HepG2 (cell line): ENCODE data around the gene AUTS2. TPM values are rescaled to one million over a fixed set of nuclear protein-coding genes. Genes with fewer than 3 reads are reported as not detected.

Source experiments
- ATAC-seq: fragments of 200-7000 bp; cut with Tn5 transposase; 3 replicates; pipeline ENCODE4 v1.9.1; 2020; ENCODE audit warnings: mild to moderate bottlenecking, moderate library complexity
- BruUV-seq: library from RNA; stranded (reverse); fragments of 400-500 nt; replicated peaks from 2 replicates; lab custom pipeline; 2021; lab: Mats Ljungman, UMichigan
- CTCF ChIA-PET: fragments of 300-600 bp; formaldehyde crosslinking; extraction: SDS; loops from one replicate; lab custom pipeline; 2021; ENCODE audit warnings: low total read pairs, inconsistent platforms, low intra/inter-chr PET ratio; lab: Yijun Ruan, JAX
- POLR2A ChIA-PET: fragments of 350-600 bp; sonication (Branson Sonifier 250); formaldehyde crosslinking; loops from one replicate; lab custom pipeline; 2020; ENCODE audit warnings: antibody characterized with exemption, inconsistent platforms; lab: Yijun Ruan, JAX
- DNase-seq: peaks from one replicate; pipeline ENCODE4 v3.0.0-alpha.2; 2015; ENCODE audit warnings: low spot score
- FAIRE-seq: peaks from 3 replicates; lab custom pipeline; 2011; peaks lifted over from hg19 to GRCh38; lab: Jason Lieb, UNC
- H2AFZ ChIP-seq: one replicate; pipeline ENCODE4 v1.6.1; 2011; ENCODE audit warnings: low read length, inconsistent platforms
- H3K27ac ChIP-seq: fragments of 300-600 bp; 3 replicates; pipeline ENCODE4 v1.8.0; 2011; ENCODE audit warnings: mixed run types, mild to moderate bottlenecking, mixed read lengths, low read length, inconsistent platforms; ENCODE audit not compliant: insufficient read depth; ENCODE audit errors: extremely low read length
- H3K27me3 ChIP-seq, 2 experiments: fragments of 200-600 bp in 1 of 2; 2 replicates in 1 of 2; 3 replicates in 1 of 2; pipeline versions ENCODE4 v1.6.0 to v1.8.0; 2011; ENCODE audit warnings: low read length in 2 of 2, mild to moderate bottlenecking in 2 of 2, moderate library complexity in 2 of 2, inconsistent platforms in 1 of 2; ENCODE audit not compliant: insufficient read depth in 2 of 2, control insufficient read depth in 1 of 2
- H3K36me3 ChIP-seq, 2 experiments: fragments of 200-600 bp in 1 of 2; replicated peaks in 1 of 2; 2 replicates in 1 of 2; 3 replicates in 1 of 2; pipeline versions ENCODE4 v1.5.1 to v1.8.0; 2011; ENCODE audit warnings: low read length in 2 of 2, inconsistent platforms in 1 of 2; ENCODE audit not compliant: insufficient read depth in 2 of 2, control insufficient read depth in 1 of 2
- H3K4me1 ChIP-seq: 2 replicates; pipeline ENCODE4 v1.5.1; 2012; ENCODE audit warnings: low read length, inconsistent platforms; ENCODE audit not compliant: insufficient read depth
- H3K4me2 ChIP-seq: 2 replicates; pipeline ENCODE4 v1.6.0; 2011; ENCODE audit warnings: low read depth, low read length, inconsistent platforms
- H3K4me3 ChIP-seq, 3 experiments: fragments of 200-600 bp in 1 of 3; sonication (generic), shearing (Covaris generic) in 1 of 3; replicated peaks in 1 of 3; 2 replicates each; pipeline ENCODE4 v1.5.1; 2011 to 2016; ENCODE audit warnings: low read length in 3 of 3, inconsistent platforms in 2 of 3, low read depth in 2 of 3, mild to moderate bottlenecking in 2 of 3, control low read depth in 1 of 3, mixed read lengths in 1 of 3; ENCODE audit not compliant: insufficient read depth in 1 of 3
- H3K79me2 ChIP-seq: one replicate; pipeline ENCODE4 v1.6.1; 2011; ENCODE audit warnings: low read length, inconsistent platforms; ENCODE audit not compliant: insufficient read depth
- H3K9ac ChIP-seq: 2 replicates; pipeline ENCODE4 v1.6.0; 2011; ENCODE audit warnings: mild to moderate bottlenecking, low read depth, low read length, inconsistent platforms; ENCODE audit not compliant: insufficient read depth
- H3K9me3 ChIP-seq: 2 replicates; pipeline ENCODE4 v1.5.1; 2012; ENCODE audit warnings: mild to moderate bottlenecking, low read length
- H4K20me1 ChIP-seq: 2 replicates; pipeline ENCODE4 v1.6.0; 2011; ENCODE audit warnings: inconsistent platforms, mild to moderate bottlenecking, low read length, moderate library complexity; ENCODE audit not compliant: insufficient read depth
- CEBPZ ChIP-seq: IDR thresholded peaks from 2 replicates; pipeline ENCODE4 v1.6.1; 2012; ENCODE audit warnings: low read length, improper control_type of control experiment
- GZF1 ChIP-seq: sonication (generic); formaldehyde crosslinking; IDR thresholded peaks from 2 replicates; pipeline ENCODE4 v1.5.1; 2020; ENCODE audit warnings: mild to moderate bottlenecking, missing genetic modification reagents
- MLX ChIP-seq: IDR thresholded peaks from 2 replicates; pipeline ENCODE4 v1.6.1; 2016
- MXD1 ChIP-seq: sonication (generic); formaldehyde crosslinking; IDR thresholded peaks from 2 replicates; pipeline ENCODE4 v1.4.0; 2020; ENCODE audit warnings: mild to moderate bottlenecking, missing genetic modification reagents
- PCBP2 ChIP-seq: fragments of 200-400 bp; formaldehyde crosslinking; optimal IDR thresholded peaks from 2 replicates; pipeline ENCODE3; 2018; ENCODE audit warnings: low read length, low read depth; ENCODE audit not compliant: poor library complexity, severe bottlenecking
- TAF15 ChIP-seq: fragments of 200-400 bp; formaldehyde crosslinking; IDR thresholded peaks from one replicate; pipeline ENCODE4 v1.6.1; 2018; ENCODE audit warnings: mild to moderate bottlenecking, low read depth, low read length; ENCODE audit not compliant: poor library complexity, severe bottlenecking
- TCF7 ChIP-seq: sonication (generic); IDR thresholded peaks from 2 replicates; pipeline ENCODE4 v1.6.1; 2016; ENCODE audit warnings: antibody characterized with exemption, low read depth
- ZBTB10 ChIP-seq: sonication (generic); formaldehyde crosslinking; IDR thresholded peaks from 2 replicates; pipeline ENCODE4 v1.4.0; 2020; ENCODE audit warnings: missing genetic modification reagents, borderline replicate concordance
- ZNF33B ChIP-seq: sonication (generic); formaldehyde crosslinking; IDR thresholded peaks from 2 replicates; pipeline ENCODE4 v1.5.1; 2020; ENCODE audit warnings: mild to moderate bottlenecking, missing genetic modification reagents
- ZNF7 ChIP-seq: IDR thresholded peaks from 2 replicates; pipeline ENCODE4 v1.6.1; 2016; ENCODE audit warnings: missing biosample characterization, missing genetic modification reagents
- ZNF788 ChIP-seq: sonication (generic); formaldehyde crosslinking; IDR thresholded peaks from 2 replicates; pipeline ENCODE4 v1.5.0; 2020; ENCODE audit warnings: mild to moderate bottlenecking, missing genetic modification reagents, borderline replicate concordance
- WGBS: methylation state at CpG from one replicate; pipeline ENCODE4 v1.1.6; 2017; ENCODE audit warnings: low lambda C conversion rate; 5-methylcytosine and 5-hydroxymethylcytosine counted together
- in situ Hi-C: cut with HindIII; loops from 2 replicates; pipeline ENCODE4 v1.10.0; 2017; ENCODE audit warnings: low pct_unique_long_range_greater_than_20kb; ENCODE audit not compliant: extremely low pct_ligation_motif_present
- intact Hi-C: fragments of 100-400 bp; cut with micrococcal nuclease; formaldehyde crosslinking; loops from one replicate; pipeline ENCODE4 v1.10.0; 2022; ENCODE audit not compliant: unreplicated experiment
- polyA plus RNA-seq, 8 experiments: library from polyadenylated mRNA; depleted of rRNA in 3 of 8; stranded (reverse) in 7 of 8; unstranded in 1 of 8; fragments of >200 nt; fragmentation: Illumina TruSeq in 4 of 8; extraction: Trizol in 4 of 8; gene quantifications; 2 replicates each; pipeline versions ENCODE4 v1.2.1 to v1.2.3, GENCODE V29; 2011 to 2016; ENCODE audit warnings: low read depth in 4 of 8, missing spikeins in 1 of 8, mixed read lengths in 1 of 8; ENCODE audit not compliant: insufficient read depth in 1 of 8
- total RNA-seq, 5 experiments: library from RNA; depleted of rRNA; stranded (reverse); fragments of >200 nt; fragmentation: Illumina TruSeq; extraction: Trizol; gene quantifications; 2 replicates each; pipeline ENCODE4 v1.2.3, GENCODE V29; 2016; ENCODE audit warnings: low read depth in 1 of 5

The AUTS2 gene
- total and polyA plus RNA-seq, 2 of the 13 experiments (the other 11 are each of a cell fraction or from before 2014, with no cell fraction given), result 0.38 TPM; not detected in 1

- TF ChIP-seq MLX (CRISPR knock-in tag) (no peak), ZNF33B (CRISPR knock-in tag) (no peak), ZBTB10 (CRISPR knock-in tag) (no peak), TAF15 (no peak), CEBPZ (no peak)
- TF ChIP-seq, all 625 proteins: peak for 0
Observed at GRCh38 chr7:69593511-69593910, 4.8 kb upstream of the AUTS2 start (continued).

GRCh38 chr7:69595415-69595814 is 2.9 kb upstream of the AUTS2 start:
- TF ChIP-seq GZF1 (CRISPR knock-in tag) (no peak), ZNF788 (no peak), ZNF7 (CRISPR knock-in tag) (no peak), TCF7 (no peak), PCBP2 (no peak), MXD1 (CRISPR knock-in tag) (no peak)
- TF ChIP-seq, all 625 proteins: peak for 0
- 94% methylated on average over 1 of the region's 1 CpG for WGBS
- Histone ChIP-seq H3K79me2 (no peaks in the 10 kb centered on the region), H3K9ac (no peak overlapping the region), H3K4me3 (no peak overlapping the region), H3K27me3 (peaks cover 0 to 20% of the 10 kb centered on the region in 2 experiments; a peak in 4 of 5 replicates), H3K4me2 (no peak overlapping the region), H3K9me3 (no peaks in the 10 kb centered on the region), H4K20me1 (no peaks in the 10 kb centered on the region), H2AFZ (no peak overlapping the region), H3K4me1 (peaks cover 18% of the 10 kb centered on the region), H3K27ac (no peak overlapping the region), H3K36me3 (no peaks in the 10 kb centered on the region)
- DNase-seq, result no peak
- BruUV-seq, result no TSS peak
- intact Hi-C loops (no loop called here), in situ Hi-C loops (no loop called here)
- CTCF ChIA-PET, result no interaction called here
- FAIRE-seq, result no peak
- ATAC-seq, result no peak
- POLR2A ChIA-PET, result no interaction called here
